Thyroid gland (tissue), 4 donors: ENCODE data around the gene FYN.

ENCODE experiments used
- POLR2A ChIP-seq, 2 donors: fragments of 450-650 bp; IDR thresholded peaks; one replicate each; pipeline ENCODE4 v1.6.1; 2017; ENCODE audit warnings: antibody characterized with exemption in 2 of 2, mild to moderate bottlenecking in 2 of 2, moderate library complexity in 1 of 2
- TF ChIP-seq, protein P1 (sequence below), 6 experiments: fragments of 200-600 bp in 3 of 6; fragments of 450-650 bp in 3 of 6; sonication (generic) in 3 of 6; IDR thresholded peaks; one replicate each; pipeline ENCODE4 v1.5.1; 2016 to 2019; ENCODE audit warnings: antibody characterized with exemption in 6 of 6, mild to moderate bottlenecking in 2 of 6, inconsistent platforms in 1 of 6, moderate library complexity in 1 of 6

DNA sequence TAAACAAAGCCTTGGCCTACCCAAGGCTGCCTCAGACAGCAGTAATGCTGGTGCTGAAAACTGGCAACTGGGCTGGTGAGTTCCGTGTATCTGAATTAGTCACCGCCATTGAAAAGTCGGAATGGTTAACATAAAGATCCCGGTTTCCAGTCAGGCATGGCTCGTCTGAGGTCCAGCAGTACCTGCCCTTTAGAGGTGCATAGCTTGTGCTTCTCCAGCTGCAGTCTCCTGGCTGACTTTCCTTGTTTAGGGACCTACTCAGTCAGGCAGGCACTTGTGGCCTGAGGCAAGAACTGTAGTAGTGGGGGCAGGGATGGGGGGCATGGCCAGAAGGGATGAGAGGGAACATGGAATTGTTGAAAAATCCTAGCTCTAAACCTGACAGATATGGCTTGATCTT, 101.6 kb downstream of the FYN start:
- TF ChIP-seq POLR2A (IDR thresholded peaks at IDR 0.05) = no peak
- TF ChIP-seq, protein P1, sequence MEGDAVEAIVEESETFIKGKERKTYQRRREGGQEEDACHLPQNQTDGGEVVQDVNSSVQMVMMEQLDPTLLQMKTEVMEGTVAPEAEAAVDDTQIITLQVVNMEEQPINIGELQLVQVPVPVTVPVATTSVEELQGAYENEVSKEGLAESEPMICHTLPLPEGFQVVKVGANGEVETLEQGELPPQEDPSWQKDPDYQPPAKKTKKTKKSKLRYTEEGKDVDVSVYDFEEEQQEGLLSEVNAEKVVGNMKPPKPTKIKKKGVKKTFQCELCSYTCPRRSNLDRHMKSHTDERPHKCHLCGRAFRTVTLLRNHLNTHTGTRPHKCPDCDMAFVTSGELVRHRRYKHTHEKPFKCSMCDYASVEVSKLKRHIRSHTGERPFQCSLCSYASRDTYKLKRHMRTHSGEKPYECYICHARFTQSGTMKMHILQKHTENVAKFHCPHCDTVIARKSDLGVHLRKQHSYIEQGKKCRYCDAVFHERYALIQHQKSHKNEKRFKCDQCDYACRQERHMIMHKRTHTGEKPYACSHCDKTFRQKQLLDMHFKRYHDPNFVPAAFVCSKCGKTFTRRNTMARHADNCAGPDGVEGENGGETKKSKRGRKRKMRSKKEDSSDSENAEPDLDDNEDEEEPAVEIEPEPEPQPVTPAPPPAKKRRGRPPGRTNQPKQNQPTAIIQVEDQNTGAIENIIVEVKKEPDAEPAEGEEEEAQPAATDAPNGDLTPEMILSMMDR (IDR thresholded peaks at IDR 0.05) = no peak
